ENCODE results near the gene DPPA4. TPM values are rescaled to one million over a fixed set of nuclear protein-coding genes. Genes with fewer than 3 reads are reported as not detected.

The DPPA4 gene
- total RNA-seq, 1 experiment from 2014 or later = not detected

GRCh38 chr3:109334572-109334971 lies 2.8 kb downstream of the DPPA4 start:
- Histone ChIP-seq H3K27me3 (ENCODE audit: insufficient read depth, low read depth) (peaks cover 3% of the 10 kb centered on the region; the same call in 1 of the 2 replicates), H3K36me3 (ENCODE audit: low read depth) (no peaks in the 10 kb centered on the region), H3K9me2 (ENCODE audit: insufficient read depth) (no peaks in the 10 kb centered on the region), H2AFZ (no peak overlapping the region), H3K4me3 (no peak overlapping the region), H3K9me3 (ENCODE audit: insufficient read depth, low read depth) (no peaks in the 10 kb centered on the region), H3K27ac (no peak overlapping the region), H4K20me1 (ENCODE audit: insufficient read depth) (no peaks in the 10 kb centered on the region), H3K4me2 (no peak overlapping the region), H3K4me1 (replicated peaks; ENCODE audit: insufficient read depth) (no peaks in the 10 kb centered on the region), H3K79me2 (ENCODE audit: low read depth) (no peaks in the 10 kb centered on the region), H3F3A (ENCODE audit: insufficient read depth, low read depth) (no peaks in the 10 kb centered on the region)
- ChIA-PET CTCF (no interaction called here), POLR2A (ENCODE audit: unreplicated experiment) (no interaction called here)
- intact Hi-C loops (cut with micrococcal nuclease; ENCODE audit: unreplicated experiment) = no loop called here
- no TSS peak for BruUV-seq (replicated peaks)
- TF ChIP-seq, protein P1, sequence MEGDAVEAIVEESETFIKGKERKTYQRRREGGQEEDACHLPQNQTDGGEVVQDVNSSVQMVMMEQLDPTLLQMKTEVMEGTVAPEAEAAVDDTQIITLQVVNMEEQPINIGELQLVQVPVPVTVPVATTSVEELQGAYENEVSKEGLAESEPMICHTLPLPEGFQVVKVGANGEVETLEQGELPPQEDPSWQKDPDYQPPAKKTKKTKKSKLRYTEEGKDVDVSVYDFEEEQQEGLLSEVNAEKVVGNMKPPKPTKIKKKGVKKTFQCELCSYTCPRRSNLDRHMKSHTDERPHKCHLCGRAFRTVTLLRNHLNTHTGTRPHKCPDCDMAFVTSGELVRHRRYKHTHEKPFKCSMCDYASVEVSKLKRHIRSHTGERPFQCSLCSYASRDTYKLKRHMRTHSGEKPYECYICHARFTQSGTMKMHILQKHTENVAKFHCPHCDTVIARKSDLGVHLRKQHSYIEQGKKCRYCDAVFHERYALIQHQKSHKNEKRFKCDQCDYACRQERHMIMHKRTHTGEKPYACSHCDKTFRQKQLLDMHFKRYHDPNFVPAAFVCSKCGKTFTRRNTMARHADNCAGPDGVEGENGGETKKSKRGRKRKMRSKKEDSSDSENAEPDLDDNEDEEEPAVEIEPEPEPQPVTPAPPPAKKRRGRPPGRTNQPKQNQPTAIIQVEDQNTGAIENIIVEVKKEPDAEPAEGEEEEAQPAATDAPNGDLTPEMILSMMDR (conservative IDR thresholded peaks at IDR 0.05) = no peak
- no peak for TF ChIP-seq EZH2 (IDR thresholded peaks at IDR 0.05; ENCODE audit: low read depth)
- no peak for DNase-seq

- Histone ChIP-seq H3K9me3 (ENCODE audit: insufficient read depth, low read depth) (no peaks in the 10 kb centered on the region), H3K9me2 (ENCODE audit: insufficient read depth) (no peaks in the 10 kb centered on the region), H2AFZ (no peak overlapping the region), H4K20me1 (ENCODE audit: insufficient read depth) (no peaks in the 10 kb centered on the region), H3K79me2 (ENCODE audit: low read depth) (no peaks in the 10 kb centered on the region), H3K27ac (no peak overlapping the region), H3K4me3 (no peak overlapping the region), H3K4me1 (replicated peaks; ENCODE audit: insufficient read depth) (no peaks in the 10 kb centered on the region), H3F3A (ENCODE audit: insufficient read depth, low read depth) (no peaks in the 10 kb centered on the region), H3K27me3 (ENCODE audit: insufficient read depth, low read depth) (peaks cover 28% of the 10 kb centered on the region), H3K36me3 (ENCODE audit: low read depth) (no peaks in the 10 kb centered on the region), H3K4me2 (no peak overlapping the region)
- BruUV-seq (replicated peaks) = no TSS peak
- no peak for DNase-seq
- TF ChIP-seq, protein P1 (conservative IDR thresholded peaks at IDR 0.05) = no peak
- no peak for TF ChIP-seq EZH2 (IDR thresholded peaks at IDR 0.05; ENCODE audit: low read depth)
- CTCF ChIA-PET = no interaction called here
- intact Hi-C loops (cut with micrococcal nuclease; ENCODE audit: unreplicated experiment) = no loop called here
- POLR2A ChIA-PET (ENCODE audit: unreplicated experiment) = no interaction called here
Measured at GRCh38 chr3:109331692-109332091, 5.7 kb downstream of the DPPA4 start.

- no peak overlapping the region for H3K4me3 ChIP-seq
- no peaks in the 10 kb centered on the region for H3F3A ChIP-seq (ENCODE audit: insufficient read depth, low read depth)
- no peak for TF ChIP-seq EZH2 (IDR thresholded peaks at IDR 0.05; ENCODE audit: low read depth)
- TF ChIP-seq, protein P1 (conservative IDR thresholded peaks at IDR 0.05) = no peak
- H3K79me2 ChIP-seq (ENCODE audit: low read depth) = no peaks in the 10 kb centered on the region
- CTCF ChIA-PET = no interaction called here
- H3K36me3 ChIP-seq (ENCODE audit: low read depth) = no peaks in the 10 kb centered on the region
- POLR2A ChIA-PET (ENCODE audit: unreplicated experiment) = no interaction called here
- H3K4me2 ChIP-seq = no peak overlapping the region
- H4K20me1 ChIP-seq (ENCODE audit: insufficient read depth) = no peaks in the 10 kb centered on the region
- no peak overlapping the region for H2AFZ ChIP-seq
- H3K27me3 ChIP-seq (ENCODE audit: insufficient read depth, low read depth) = peaks cover 33% of the 10 kb centered on the region
- BruUV-seq (replicated peaks) = no TSS peak
- no peak for DNase-seq
- H3K9me3 ChIP-seq (ENCODE audit: insufficient read depth, low read depth) = no peaks in the 10 kb centered on the region
- no peaks in the 10 kb centered on the region for H3K9me2 ChIP-seq (ENCODE audit: insufficient read depth)
- no peaks in the 10 kb centered on the region for H3K4me1 ChIP-seq (replicated peaks; ENCODE audit: insufficient read depth)
- intact Hi-C loops (cut with micrococcal nuclease; ENCODE audit: unreplicated experiment) = no loop called here
- no peak overlapping the region for H3K27ac ChIP-seq
Measured at GRCh38 chr3:109330405-109330804, 6.9 kb downstream of the DPPA4 start.
